Measurements from ENCODE around the gene FBXL4.

The FBXL4 gene

GRCh38 chr6:98947411-98948292 lies at the start of gene FBXL4:
FBXL4 (minus strand) TSS chr6:98947946; CDS start chr6:98926988, 20,958 bp downstream.
- peak; percentile 82 for DNase-seq

GRCh38 chr6:98995116-98995515 lies 47.4 kb upstream of the FBXL4 start:
- no peak for DNase-seq

GRCh38 chr6:98992535-98992934 lies 44.8 kb upstream of the FBXL4 start:
- no peak for DNase-seq

GRCh38 chr6:98986071-98986615 lies 38.4 kb upstream of the FBXL4 start:
- no peak for DNase-seq

GRCh38 chr6:98985391-98985790 lies 37.6 kb upstream of the FBXL4 start:
- no peak for DNase-seq

GRCh38 chr6:98984121-98984520 lies 36.4 kb upstream of the FBXL4 start:
- DNase-seq: no peak

- no peak for DNase-seq
These were observed 33.7 kb upstream of the FBXL4 start for GRCh38 chr6:98981473-98981872.

GRCh38 chr6:98980819-98981218 lies 33.1 kb upstream of the FBXL4 start:
- no peak for DNase-seq

GRCh38 chr6:98977671-98978292 lies 30.0 kb upstream of the FBXL4 start:
- DNase-seq: peak; percentile 42

- no peak for DNase-seq
These were observed 29.1 kb upstream of the FBXL4 start for GRCh38 chr6:98976674-98977385.

GRCh38 chr6:98975421-98975820 lies 27.7 kb upstream of the FBXL4 start:
- DNase-seq: no peak

- DNase-seq: no peak
These were observed 26.6 kb upstream of the FBXL4 start for GRCh38 chr6:98974309-98974708.

- DNase-seq: no peak
These were observed 25.8 kb upstream of the FBXL4 start for GRCh38 chr6:98973571-98973970.

GRCh38 chr6:98971303-98971702 lies 23.6 kb upstream of the FBXL4 start:
- no peak for DNase-seq

GRCh38 chr6:98970469-98970868 lies 22.7 kb upstream of the FBXL4 start:
- DNase-seq: no peak

- DNase-seq: no peak
These were observed 19.9 kb upstream of the FBXL4 start for GRCh38 chr6:98967616-98968015.

GRCh38 chr6:98959631-98960030 lies 11.9 kb upstream of the FBXL4 start:
- DNase-seq: no peak

GRCh38 chr6:98958776-98959175 lies 11.0 kb upstream of the FBXL4 start:
- no peak for DNase-seq

GRCh38 chr6:98957450-98957849 lies 9.7 kb upstream of the FBXL4 start:
- no peak for DNase-seq

- no peak for DNase-seq
These were observed 1.8 kb upstream of the FBXL4 start for GRCh38 chr6:98949589-98949988.

GRCh38 chr6:98946879-98947410 lies 801 bp downstream of the FBXL4 start:
- peak; percentile 56 for DNase-seq

- no peak for DNase-seq
These were observed 1.4 kb downstream of the FBXL4 start for GRCh38 chr6:98946266-98946878.

Data from NCI-H2171 treated with DMSO at 0.1 percent for 48 hours (cell line).